LNCAP (cell line): ENCODE data around the gene KLHL33.

Experiments used
- TF ChIP-seq, protein P1 (sequence below): fragments of 450-650 bp; IDR thresholded peaks from 2 replicates; pipeline ENCODE4 v1.5.1; 2017; ENCODE audit warnings: mild to moderate bottlenecking

The KLHL33 gene

DNA sequence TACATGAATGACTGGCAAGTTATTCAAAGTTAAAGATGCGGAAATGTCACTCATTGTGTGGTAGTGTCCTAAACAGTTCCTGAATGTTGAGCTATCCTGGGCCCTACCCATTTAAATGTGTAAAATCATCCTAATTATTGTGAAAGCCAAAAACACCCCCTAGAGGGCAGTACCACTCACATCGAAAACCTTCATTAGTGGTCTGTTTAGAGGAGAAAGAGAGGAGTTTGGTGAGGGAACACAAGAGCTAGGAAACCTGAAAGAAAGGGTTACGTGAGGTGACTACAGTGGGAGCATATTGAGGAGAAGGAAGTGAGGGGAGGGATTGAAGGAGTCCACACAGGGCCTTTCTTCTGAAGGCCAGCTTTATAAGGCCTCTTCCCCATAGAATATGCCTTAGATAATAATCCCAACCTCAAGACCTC lies 20.2 kb downstream of the KLHL33 start:
- TF ChIP-seq, protein P1, sequence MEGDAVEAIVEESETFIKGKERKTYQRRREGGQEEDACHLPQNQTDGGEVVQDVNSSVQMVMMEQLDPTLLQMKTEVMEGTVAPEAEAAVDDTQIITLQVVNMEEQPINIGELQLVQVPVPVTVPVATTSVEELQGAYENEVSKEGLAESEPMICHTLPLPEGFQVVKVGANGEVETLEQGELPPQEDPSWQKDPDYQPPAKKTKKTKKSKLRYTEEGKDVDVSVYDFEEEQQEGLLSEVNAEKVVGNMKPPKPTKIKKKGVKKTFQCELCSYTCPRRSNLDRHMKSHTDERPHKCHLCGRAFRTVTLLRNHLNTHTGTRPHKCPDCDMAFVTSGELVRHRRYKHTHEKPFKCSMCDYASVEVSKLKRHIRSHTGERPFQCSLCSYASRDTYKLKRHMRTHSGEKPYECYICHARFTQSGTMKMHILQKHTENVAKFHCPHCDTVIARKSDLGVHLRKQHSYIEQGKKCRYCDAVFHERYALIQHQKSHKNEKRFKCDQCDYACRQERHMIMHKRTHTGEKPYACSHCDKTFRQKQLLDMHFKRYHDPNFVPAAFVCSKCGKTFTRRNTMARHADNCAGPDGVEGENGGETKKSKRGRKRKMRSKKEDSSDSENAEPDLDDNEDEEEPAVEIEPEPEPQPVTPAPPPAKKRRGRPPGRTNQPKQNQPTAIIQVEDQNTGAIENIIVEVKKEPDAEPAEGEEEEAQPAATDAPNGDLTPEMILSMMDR, result peak; percentile 44; the same call in 1 of the 2 replicates

DNA sequence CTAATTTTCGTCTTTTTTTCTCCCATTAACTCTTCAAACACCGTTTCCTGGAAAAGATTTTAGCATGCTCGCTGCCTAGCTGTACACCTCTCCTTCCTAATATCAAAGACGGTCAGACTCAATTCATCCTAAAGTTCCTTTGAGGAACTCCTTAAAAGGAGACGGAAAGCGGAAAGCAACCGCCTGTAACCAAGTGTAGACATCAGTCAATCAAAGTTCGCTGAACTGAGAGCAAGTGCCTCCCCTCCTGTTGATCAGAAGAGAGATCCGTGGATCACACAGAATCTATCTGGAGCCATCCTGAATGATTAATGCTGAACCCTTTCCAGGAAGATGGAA lies 22.3 kb downstream of the KLHL33 start:
- TF ChIP-seq, protein P1, result no peak

DNA sequence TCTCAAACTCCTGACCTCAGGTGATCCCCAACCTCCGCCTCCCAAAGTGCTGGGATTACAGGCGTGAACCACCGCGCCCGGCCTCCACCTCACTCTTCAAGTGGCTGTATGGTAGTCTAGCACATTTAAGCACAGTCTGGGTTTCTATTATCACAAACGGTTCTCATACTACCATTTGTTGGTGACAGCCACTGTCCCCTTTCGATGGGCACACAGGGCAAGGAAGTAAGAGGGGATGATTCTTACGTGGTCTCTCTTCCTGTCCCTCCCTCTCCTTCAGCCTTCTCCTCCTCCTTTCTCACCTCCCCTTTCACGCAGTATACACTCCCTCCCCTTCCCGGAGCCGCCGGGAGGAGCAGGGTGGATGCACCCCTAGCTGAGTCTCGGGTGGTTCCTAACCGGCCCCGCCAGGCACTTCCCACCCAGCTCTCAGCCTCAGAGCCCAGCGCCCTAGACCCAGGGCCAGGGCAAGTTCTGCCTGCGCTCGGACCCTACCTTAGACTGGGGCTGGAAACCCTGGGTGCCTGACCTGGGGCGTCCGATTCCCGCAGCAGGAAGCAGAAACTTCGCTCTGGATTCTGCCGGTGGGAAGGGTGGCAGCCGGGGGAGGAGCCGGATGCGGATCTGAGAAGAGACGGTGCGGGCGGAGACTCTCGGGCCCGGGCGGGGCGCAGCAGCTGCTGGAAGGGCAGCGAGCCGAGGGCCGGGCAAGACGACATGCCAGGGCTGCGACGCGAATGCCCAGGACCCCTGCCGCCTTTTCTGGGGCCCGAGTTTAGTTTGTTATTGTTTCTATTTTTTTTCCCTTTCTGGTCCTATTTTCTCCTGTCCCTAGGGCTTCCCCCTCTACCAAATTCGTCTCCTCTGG lies 22.9 kb downstream of the KLHL33 start, which contains the start of gene TEP1:
Gene TEP1 (minus strand): TSS at position 626 of the 868 bp plus-strand sequence. CDS start 5,062 bp downstream, outside the sequence.
- TF ChIP-seq, protein P1, result no peak

DNA sequence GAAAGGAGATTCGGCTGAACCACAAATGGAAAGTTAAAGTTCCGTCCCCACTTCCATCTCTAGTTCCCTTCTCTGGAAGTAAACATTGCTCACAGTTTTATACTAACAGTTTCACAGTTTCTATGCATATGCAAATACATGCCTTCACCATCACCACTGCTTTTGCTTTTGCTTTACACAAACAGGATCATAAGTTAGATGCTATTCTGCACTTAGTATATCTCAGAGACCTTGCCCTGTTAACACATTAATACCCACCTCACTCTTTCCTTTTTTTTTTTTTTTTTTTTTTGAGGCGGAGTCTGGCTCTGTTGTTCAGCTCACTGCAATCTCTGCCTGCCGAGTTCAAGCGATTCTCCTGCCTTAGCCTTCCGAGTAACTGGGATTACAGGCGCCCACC lies 23.6 kb downstream of the KLHL33 start:
- TF ChIP-seq, protein P1, result no peak

DNA sequence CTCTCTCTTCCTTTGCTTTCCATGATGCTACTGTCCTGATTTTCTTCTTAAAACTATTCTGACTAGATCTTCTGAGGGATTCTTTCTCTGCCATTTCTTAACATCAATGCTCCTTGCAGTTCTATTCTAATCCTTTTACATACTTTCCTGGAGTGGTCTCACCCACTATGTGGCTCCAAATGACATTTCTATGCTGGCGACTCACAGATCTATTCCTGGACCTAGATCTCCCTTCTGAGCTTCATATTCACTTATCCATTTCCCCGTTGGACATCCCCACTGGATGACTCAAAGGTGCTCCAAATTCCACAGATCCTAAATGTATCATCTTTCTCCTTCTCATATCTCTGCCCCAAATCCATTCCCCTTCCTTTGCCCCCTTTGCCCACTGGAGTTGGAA lies 26.7 kb downstream of the KLHL33 start:
- TF ChIP-seq, protein P1, result no peak

GRCh38 chr14:20403521-20403920 lies 32.4 kb downstream of the KLHL33 start:
- TF ChIP-seq, protein P1, result no peak

DNA sequence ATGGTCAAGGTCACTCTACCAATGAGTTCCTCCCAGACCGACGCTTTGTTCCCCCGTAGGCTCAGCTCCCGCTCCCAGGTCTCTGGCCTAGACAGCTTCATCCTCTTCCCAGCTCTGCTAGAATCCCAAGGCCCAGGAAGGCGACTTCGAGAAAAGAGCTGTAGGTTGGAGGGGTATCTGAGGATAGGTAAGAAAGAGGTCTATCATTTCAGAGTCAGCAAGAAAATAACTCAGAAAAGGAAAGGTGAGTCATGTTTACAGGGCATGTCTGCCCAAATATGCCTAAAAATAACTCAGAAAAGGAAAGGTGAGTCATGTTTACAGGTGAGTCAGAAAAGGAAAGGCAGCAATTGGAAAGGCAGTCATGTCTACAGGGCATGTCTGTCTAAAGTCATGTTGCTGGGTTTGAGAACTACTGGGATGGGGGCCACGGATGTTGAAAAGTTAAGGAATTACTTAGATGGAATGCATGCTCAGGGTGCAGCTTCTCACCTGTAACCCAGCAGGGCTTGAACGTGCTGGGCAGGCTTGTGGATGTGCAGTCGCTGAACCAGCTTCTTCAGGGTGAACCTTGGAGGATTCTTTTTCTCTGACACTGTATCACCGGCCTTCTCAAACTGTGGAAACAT lies 34.9 kb downstream of the KLHL33 start:
- TF ChIP-seq, protein P1, result no peak
